Immature natural killer cell (primary cell): ENCODE data around the gene DAZ2. TPM values are rescaled to one million over a fixed set of nuclear protein-coding genes. Genes with fewer than 3 reads are reported as not detected.
"Not testable (repeated sequence)": the region's sequence is repeated elsewhere in the genome, so short reads cannot be mapped to it uniquely, and the experiment has no call there.

ENCODE experiments used
- DNase-seq, 3 donors: peaks; one replicate each; pipeline ENCODE4 v3.0.0; 2022; ENCODE audit warnings: mixed read lengths in 1 of 3
- H3K27ac Mint-ChIP-seq, 6 donors: one replicate each; pipeline ENCODE4 v1.8.0; 2020; ENCODE audit warnings: mixed read lengths in 6 of 6, mild to moderate bottlenecking in 5 of 6, inconsistent platforms in 4 of 6, moderate library complexity in 3 of 6
- H3K27me3 Mint-ChIP-seq, 3 donors: one replicate each; pipeline ENCODE4 v1.8.0; 2020 to 2021; ENCODE audit warnings: low read depth in 3 of 3, mild to moderate bottlenecking in 3 of 3, mixed read lengths in 3 of 3, moderate library complexity in 3 of 3, inconsistent platforms in 1 of 3
- H3K36me3 Mint-ChIP-seq, 3 donors: one replicate each; pipeline ENCODE4 v1.8.0; 2020; ENCODE audit warnings: mixed read lengths in 3 of 3, inconsistent platforms in 2 of 3, mild to moderate bottlenecking in 2 of 3
- H3K4me1 Mint-ChIP-seq, 2 donors: one replicate each; pipeline ENCODE4 v1.8.0; 2020; ENCODE audit warnings: inconsistent platforms in 2 of 2, mild to moderate bottlenecking in 2 of 2, mixed read lengths in 2 of 2, moderate library complexity in 1 of 2
- H3K4me3 Mint-ChIP-seq, 5 donors: one replicate each; pipeline ENCODE4 v1.8.0; 2020; ENCODE audit warnings: mild to moderate bottlenecking in 5 of 5, mixed read lengths in 5 of 5, inconsistent platforms in 3 of 5, moderate library complexity in 3 of 5
- H3K9me3 Mint-ChIP-seq, 6 donors: one replicate each; pipeline ENCODE4 v1.8.0; 2020; ENCODE audit warnings: mild to moderate bottlenecking in 6 of 6, mixed read lengths in 6 of 6, inconsistent platforms in 4 of 6, moderate library complexity in 3 of 6
- polyA plus RNA-seq, 3 donors: library from polyadenylated mRNA; unstranded; fragments of 300-500 nt; fragmentation: Illumina TruSeq; gene quantifications; one replicate each; pipeline ENCODE4 v1.2.3, GENCODE V29; 2021

DAZ2 gene
- polyA plus RNA-seq: not detected

- not testable (repeated sequence) for H3K27me3 Mint-ChIP-seq, H3K36me3 Mint-ChIP-seq, DNase-seq, H3K4me1 Mint-ChIP-seq, H3K4me3 Mint-ChIP-seq, H3K27ac Mint-ChIP-seq, H3K9me3 Mint-ChIP-seq
Observed at GRCh38 chrY:23219233-23219632, at the start of gene DAZ2. Gene DAZ2 (plus strand): TSS chrY:23219533. CDS start chrY:23219741, 208 bp downstream.

- not testable (repeated sequence) for DNase-seq, H3K36me3 Mint-ChIP-seq, H3K9me3 Mint-ChIP-seq, H3K27ac Mint-ChIP-seq, H3K27me3 Mint-ChIP-seq, H3K4me1 Mint-ChIP-seq, H3K4me3 Mint-ChIP-seq
Observed at GRCh38 chrY:23198908-23199307, 20.4 kb upstream of the DAZ2 start, which contains the start of gene DAZ1. Gene DAZ1 (minus strand): TSS chrY:23199008. CDS start chrY:23198800, 208 bp downstream.

- DNase-seq, H3K36me3 Mint-ChIP-seq, H3K9me3 Mint-ChIP-seq, H3K27ac Mint-ChIP-seq, H3K27me3 Mint-ChIP-seq, H3K4me1 Mint-ChIP-seq, H3K4me3 Mint-ChIP-seq: not testable (repeated sequence)
Observed at GRCh38 chrY:23207455-23207854, 11.9 kb upstream of the DAZ2 start.

DNA sequence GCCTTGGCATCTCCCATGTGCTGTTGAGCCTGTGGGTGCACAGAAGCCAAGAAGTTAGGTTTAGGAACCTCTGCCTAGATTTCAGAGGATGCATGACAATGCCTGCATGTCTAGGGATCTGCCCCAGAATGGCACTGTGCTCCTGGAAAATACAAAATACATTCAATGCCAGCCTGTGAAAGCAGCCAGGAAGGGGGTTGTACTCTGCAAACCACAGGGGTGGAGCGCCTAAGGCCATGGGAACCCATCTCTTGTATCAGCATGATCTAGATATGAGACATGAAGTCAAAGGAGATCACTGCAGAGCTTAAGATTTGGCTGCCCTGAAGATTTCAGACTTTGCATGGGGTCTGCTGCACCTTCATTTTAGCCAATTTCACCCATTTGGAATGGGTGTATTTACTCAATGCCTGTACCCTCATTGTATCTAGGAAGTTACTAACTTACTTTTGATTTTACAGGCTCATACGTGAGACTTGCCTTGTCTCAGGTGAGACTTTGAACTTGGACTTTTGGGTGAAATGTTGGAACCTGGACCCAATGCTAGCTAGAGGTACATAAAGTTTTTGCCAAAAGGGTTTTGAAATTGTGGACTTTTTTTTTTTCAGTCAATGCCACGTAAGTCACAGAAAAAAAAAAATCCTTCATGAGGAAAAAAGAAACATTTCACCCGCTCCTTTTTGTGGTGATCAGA is 9.4 kb upstream of the DAZ2 start:
- not testable (repeated sequence) for H3K27me3 Mint-ChIP-seq, H3K4me3 Mint-ChIP-seq, H3K9me3 Mint-ChIP-seq, H3K4me1 Mint-ChIP-seq, H3K27ac Mint-ChIP-seq, DNase-seq, H3K36me3 Mint-ChIP-seq

- not testable (repeated sequence) for H3K4me3 Mint-ChIP-seq, H3K9me3 Mint-ChIP-seq, H3K36me3 Mint-ChIP-seq, H3K4me1 Mint-ChIP-seq, H3K27me3 Mint-ChIP-seq, DNase-seq, H3K27ac Mint-ChIP-seq
Observed at GRCh38 chrY:23210681-23211080, 8.7 kb upstream of the DAZ2 start.

Other genes starting within 250 kb of the DAZ2 start
- gene BPY2, start 235.3 kb upstream of the DAZ2 start, polyA plus RNA-seq: not detected
- gene DAZ1, start 20.5 kb upstream of the DAZ2 start, polyA plus RNA-seq: not detected